ENCODE results near the gene AGAP9.
"Not testable (repeated sequence)": the region's sequence is repeated elsewhere in the genome, so short reads cannot be mapped to it uniquely, and the experiment has no call there.

AGAP9 gene

DNA sequence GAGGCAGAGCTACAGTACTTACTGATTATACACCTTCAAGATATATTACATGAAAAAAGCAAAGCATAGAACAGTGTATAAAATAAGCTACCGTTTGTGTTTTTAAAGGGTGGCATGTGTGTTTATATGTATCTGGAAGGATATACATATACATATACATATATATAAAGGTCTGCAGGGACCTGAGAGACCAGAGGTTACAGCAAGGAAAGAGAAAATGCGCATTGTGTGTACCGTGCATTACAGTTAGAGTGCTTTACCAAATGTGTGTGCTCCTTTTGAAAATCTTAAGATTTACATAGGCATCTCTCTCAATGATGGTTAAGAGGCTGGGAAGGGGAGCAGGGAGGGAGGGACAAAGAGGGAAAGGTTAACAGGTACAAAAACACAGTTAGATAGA, 23.8 kb upstream of the AGAP9 start:
- not testable (repeated sequence) for H3K79me1 ChIP-seq (replicated peaks; ENCODE audit: low read length, poor library complexity, severe bottlenecking); H2BK120ac ChIP-seq (ENCODE audit: low read depth, low read length); H3K9ac ChIP-seq (ENCODE audit: low read length); H3K4me1 ChIP-seq (ENCODE audit: control insufficient read depth, insufficient read depth, low read depth, low read length); H3K27me3 ChIP-seq (ENCODE audit: control insufficient read depth in 1 of 2, insufficient read depth in 1 of 2, low read length in 2 of 2); H2BK5ac ChIP-seq (ENCODE audit: low read depth, low read length, poor library complexity, severe bottlenecking); H3K18ac ChIP-seq (ENCODE audit: low read depth in 1 of 2, low read length in 2 of 2); H3K4me2 ChIP-seq (ENCODE audit: low read length, poor library complexity, severe bottlenecking); H3K14ac ChIP-seq (ENCODE audit: low read length in 2 of 2); H3K4me3 ChIP-seq (ENCODE audit: insufficient read depth in 1 of 2, low read depth in 1 of 2, low read length in 2 of 2); H2BK12ac ChIP-seq (ENCODE audit: low read length in 2 of 2); H3K9me3 ChIP-seq (ENCODE audit: control insufficient read depth, low read length); H2AFZ ChIP-seq (ENCODE audit: low read depth, low read length); H4K8ac ChIP-seq (ENCODE audit: low read length); H3K23ac ChIP-seq (ENCODE audit: low read length in 2 of 2); H3K27ac ChIP-seq (ENCODE audit: low read length, poor library complexity, severe bottlenecking); H4K91ac ChIP-seq (ENCODE audit: low read length); DNase-seq; H2AK5ac ChIP-seq (ENCODE audit: low read length, severe bottlenecking); H2BK15ac ChIP-seq (ENCODE audit: low read depth, poor library complexity, severe bottlenecking); H3K4ac ChIP-seq (ENCODE audit: low read depth in 1 of 2, low read length in 2 of 2); H3K36me3 ChIP-seq (ENCODE audit: control insufficient read depth in 1 of 2, insufficient read depth in 2 of 2, low read depth in 1 of 2, low read length in 2 of 2)
- WGBS = no CpG with 5 or more reads among the region's 3 CpGs

DNA sequence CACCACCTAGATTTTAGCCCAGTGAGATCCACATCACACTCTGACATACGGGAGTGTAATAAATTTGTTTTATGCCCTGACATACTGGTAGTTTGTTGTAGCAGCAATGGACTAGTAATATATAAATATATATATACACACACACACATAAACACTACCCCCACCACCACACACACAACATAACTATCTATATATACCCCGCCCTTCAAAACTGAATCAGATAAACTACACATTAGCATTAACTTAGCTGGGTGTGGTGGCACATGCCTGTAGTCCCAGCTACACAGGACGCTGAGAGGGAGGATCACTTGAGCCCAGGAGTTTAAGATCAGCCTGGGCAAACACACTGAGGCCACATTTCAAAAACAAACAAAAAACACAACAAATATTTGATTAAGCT, 13.0 kb upstream of the AGAP9 start:
- not testable (repeated sequence) for H2BK5ac ChIP-seq (ENCODE audit: low read depth, low read length, poor library complexity, severe bottlenecking); H4K91ac ChIP-seq (ENCODE audit: low read length); DNase-seq; H3K9ac ChIP-seq (ENCODE audit: low read length); H2BK12ac ChIP-seq (ENCODE audit: low read length in 2 of 2); H3K79me1 ChIP-seq (replicated peaks; ENCODE audit: low read length, poor library complexity, severe bottlenecking); H2BK120ac ChIP-seq (ENCODE audit: low read depth, low read length); H3K9me3 ChIP-seq (ENCODE audit: control insufficient read depth, low read length); H3K27me3 ChIP-seq (ENCODE audit: control insufficient read depth in 1 of 2, insufficient read depth in 1 of 2, low read length in 2 of 2); H3K4me1 ChIP-seq (ENCODE audit: control insufficient read depth, insufficient read depth, low read depth, low read length); H3K27ac ChIP-seq (ENCODE audit: low read length, poor library complexity, severe bottlenecking); H3K23ac ChIP-seq (ENCODE audit: low read length in 2 of 2); H3K4me2 ChIP-seq (ENCODE audit: low read length, poor library complexity, severe bottlenecking); H3K4me3 ChIP-seq (ENCODE audit: insufficient read depth in 1 of 2, low read depth in 1 of 2, low read length in 2 of 2); H2AK5ac ChIP-seq (ENCODE audit: low read length, severe bottlenecking); H3K36me3 ChIP-seq (ENCODE audit: control insufficient read depth in 1 of 2, insufficient read depth in 2 of 2, low read depth in 1 of 2, low read length in 2 of 2); H3K4ac ChIP-seq (ENCODE audit: low read depth in 1 of 2, low read length in 2 of 2); H2AFZ ChIP-seq (ENCODE audit: low read depth, low read length); H3K14ac ChIP-seq (ENCODE audit: low read length in 2 of 2); H3K18ac ChIP-seq (ENCODE audit: low read depth in 1 of 2, low read length in 2 of 2); H2BK15ac ChIP-seq (ENCODE audit: low read depth, poor library complexity, severe bottlenecking); H4K8ac ChIP-seq (ENCODE audit: low read length)
- 90% methylated on average over 1 of the region's 3 CpGs for WGBS

DNA sequence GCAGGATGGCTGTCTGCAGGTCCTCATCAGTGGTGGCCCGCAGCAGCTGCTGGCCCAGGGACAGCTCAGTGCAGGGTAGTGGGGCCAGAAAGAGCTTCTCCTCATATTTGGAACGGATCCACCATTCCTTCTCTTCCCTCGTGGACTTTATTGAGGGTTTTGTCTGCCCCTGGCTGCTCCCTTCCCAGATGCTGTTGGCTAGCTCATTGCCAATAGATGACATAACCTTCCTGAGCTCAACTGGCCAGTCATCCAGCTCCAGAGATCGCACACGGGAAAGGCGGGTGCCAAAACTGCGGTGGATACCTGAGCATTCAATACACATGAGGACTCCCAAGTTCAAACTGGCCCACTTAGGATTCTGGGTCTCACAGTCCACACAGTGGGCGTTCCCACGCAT, 21.1 kb downstream of the AGAP9 start:
- H2AK5ac ChIP-seq (ENCODE audit: low read length, severe bottlenecking); H3K4me3 ChIP-seq (ENCODE audit: insufficient read depth in 1 of 2, low read depth in 1 of 2, low read length in 2 of 2); H3K4ac ChIP-seq (ENCODE audit: low read depth in 1 of 2, low read length in 2 of 2); DNase-seq; H2BK120ac ChIP-seq (ENCODE audit: low read depth, low read length); H3K14ac ChIP-seq (ENCODE audit: low read length in 2 of 2); H2AFZ ChIP-seq (ENCODE audit: low read depth, low read length); H3K79me1 ChIP-seq (replicated peaks; ENCODE audit: low read length, poor library complexity, severe bottlenecking); H4K8ac ChIP-seq (ENCODE audit: low read length); H3K4me2 ChIP-seq (ENCODE audit: low read length, poor library complexity, severe bottlenecking); H3K9ac ChIP-seq (ENCODE audit: low read length); H3K27ac ChIP-seq (ENCODE audit: low read length, poor library complexity, severe bottlenecking); H2BK5ac ChIP-seq (ENCODE audit: low read depth, low read length, poor library complexity, severe bottlenecking); H3K27me3 ChIP-seq (ENCODE audit: control insufficient read depth in 1 of 2, insufficient read depth in 1 of 2, low read length in 2 of 2); H3K9me3 ChIP-seq (ENCODE audit: control insufficient read depth, low read length); H3K18ac ChIP-seq (ENCODE audit: low read depth in 1 of 2, low read length in 2 of 2); H2BK15ac ChIP-seq (ENCODE audit: low read depth, poor library complexity, severe bottlenecking); H3K4me1 ChIP-seq (ENCODE audit: control insufficient read depth, insufficient read depth, low read depth, low read length); H2BK12ac ChIP-seq (ENCODE audit: low read length in 2 of 2); H3K23ac ChIP-seq (ENCODE audit: low read length in 2 of 2); H4K91ac ChIP-seq (ENCODE audit: low read length): not testable (repeated sequence)
- H3K36me3 ChIP-seq (ENCODE audit: control insufficient read depth in 1 of 2, insufficient read depth in 2 of 2, low read depth in 1 of 2, low read length in 2 of 2) = peaks cover 0 to 10% of the 10 kb centered on the region in 2 experiments
- WGBS = 100% methylated on average over 2 of the region's 9 CpGs

- H3K14ac ChIP-seq (ENCODE audit: low read length in 2 of 2); H2AFZ ChIP-seq (ENCODE audit: low read depth, low read length); H3K27me3 ChIP-seq (ENCODE audit: control insufficient read depth in 1 of 2, insufficient read depth in 1 of 2, low read length in 2 of 2); H3K4me3 ChIP-seq (ENCODE audit: insufficient read depth in 1 of 2, low read depth in 1 of 2, low read length in 2 of 2); H2BK15ac ChIP-seq (ENCODE audit: low read depth, poor library complexity, severe bottlenecking); H3K18ac ChIP-seq (ENCODE audit: low read depth in 1 of 2, low read length in 2 of 2); H3K9ac ChIP-seq (ENCODE audit: low read length); H3K4me2 ChIP-seq (ENCODE audit: low read length, poor library complexity, severe bottlenecking); H3K36me3 ChIP-seq (ENCODE audit: control insufficient read depth in 1 of 2, insufficient read depth in 2 of 2, low read depth in 1 of 2, low read length in 2 of 2); H2BK120ac ChIP-seq (ENCODE audit: low read depth, low read length); H4K8ac ChIP-seq (ENCODE audit: low read length); H3K4me1 ChIP-seq (ENCODE audit: control insufficient read depth, insufficient read depth, low read depth, low read length); H3K23ac ChIP-seq (ENCODE audit: low read length in 2 of 2); H2BK5ac ChIP-seq (ENCODE audit: low read depth, low read length, poor library complexity, severe bottlenecking); H2BK12ac ChIP-seq (ENCODE audit: low read length in 2 of 2); H3K9me3 ChIP-seq (ENCODE audit: control insufficient read depth, low read length); H4K91ac ChIP-seq (ENCODE audit: low read length); H3K27ac ChIP-seq (ENCODE audit: low read length, poor library complexity, severe bottlenecking); H3K79me1 ChIP-seq (replicated peaks; ENCODE audit: low read length, poor library complexity, severe bottlenecking); H2AK5ac ChIP-seq (ENCODE audit: low read length, severe bottlenecking); DNase-seq; H3K4ac ChIP-seq (ENCODE audit: low read depth in 1 of 2, low read length in 2 of 2): not testable (repeated sequence)
- WGBS = no CpG with 5 or more reads among the region's 6 CpGs
These were observed 29.2 kb downstream of the AGAP9 start for GRCh38 chr10:47494226-47494625.
